GM18526 (cell line): Measurements from ENCODE around the gene AP5Z1.

ENCODE experiments used
- POLR2A ChIP-seq: IDR thresholded peaks from 3 replicates; pipeline ENCODE4 v1.6.1; 2011; ENCODE audit not compliant: insufficient read length; ENCODE audit errors: extremely low read depth

Gene AP5Z1

DNA sequence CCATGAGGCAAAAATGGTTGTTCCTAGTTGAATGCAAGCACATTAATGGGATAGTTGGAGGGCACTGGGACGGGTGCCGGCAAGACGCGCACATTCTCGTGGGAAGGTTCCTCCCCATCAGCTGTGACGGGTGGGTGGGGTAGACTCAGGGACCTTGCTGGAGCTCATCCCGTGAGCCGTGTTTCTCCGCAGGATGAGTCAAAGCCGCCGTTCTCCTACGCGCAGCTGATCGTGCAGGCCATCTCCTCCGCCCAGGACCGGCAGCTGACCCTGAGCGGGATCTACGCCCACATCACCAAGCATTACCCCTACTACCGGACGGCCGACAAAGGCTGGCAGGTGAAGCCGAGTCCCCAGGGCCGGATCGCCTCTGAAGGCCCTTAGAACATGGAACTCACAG, 20.4 kb upstream of the AP5Z1 start:
- no peak for TF ChIP-seq POLR2A

DNA sequence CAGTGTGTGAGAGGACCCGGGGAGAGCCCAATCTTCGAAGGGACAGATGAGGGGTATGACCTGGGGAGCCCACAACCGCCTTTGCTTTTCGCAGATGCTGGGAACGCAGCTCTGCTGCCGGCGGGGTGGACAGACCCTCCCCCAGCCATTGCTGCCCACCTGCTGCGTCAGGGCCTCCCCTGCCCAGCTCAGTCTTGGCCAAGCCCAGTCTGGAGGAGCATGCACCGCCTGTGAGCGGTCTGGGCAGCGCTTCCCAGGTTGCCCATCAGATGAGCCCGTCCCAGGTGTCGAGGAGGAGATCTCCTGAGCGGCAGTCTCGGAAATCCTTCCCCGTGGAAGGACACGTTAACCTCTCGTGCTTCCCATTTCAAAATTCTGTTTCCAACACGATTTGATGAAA, 17.3 kb upstream of the AP5Z1 start:
- TF ChIP-seq POLR2A, result no peak

DNA sequence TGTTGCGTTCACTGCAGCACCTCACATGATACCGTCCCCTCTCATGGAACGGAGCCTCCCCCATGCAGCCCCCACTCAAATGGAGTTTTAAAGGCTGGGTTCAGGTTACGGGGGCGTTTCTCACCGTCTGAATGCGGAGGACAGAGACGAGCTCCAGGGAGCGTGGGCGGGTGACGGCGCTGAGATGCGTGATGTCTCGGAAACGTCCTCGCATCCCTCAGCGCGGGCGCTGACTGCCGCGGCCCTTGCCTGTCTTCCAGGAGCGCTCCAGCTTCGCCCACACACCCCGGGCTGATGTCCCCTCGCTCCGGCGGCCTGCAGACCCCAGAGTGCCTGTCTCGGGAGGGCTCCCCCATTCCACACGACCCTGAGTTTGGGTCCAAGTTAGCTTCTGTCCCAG, 16.6 kb upstream of the AP5Z1 start:
- TF ChIP-seq POLR2A, result no peak

DNA sequence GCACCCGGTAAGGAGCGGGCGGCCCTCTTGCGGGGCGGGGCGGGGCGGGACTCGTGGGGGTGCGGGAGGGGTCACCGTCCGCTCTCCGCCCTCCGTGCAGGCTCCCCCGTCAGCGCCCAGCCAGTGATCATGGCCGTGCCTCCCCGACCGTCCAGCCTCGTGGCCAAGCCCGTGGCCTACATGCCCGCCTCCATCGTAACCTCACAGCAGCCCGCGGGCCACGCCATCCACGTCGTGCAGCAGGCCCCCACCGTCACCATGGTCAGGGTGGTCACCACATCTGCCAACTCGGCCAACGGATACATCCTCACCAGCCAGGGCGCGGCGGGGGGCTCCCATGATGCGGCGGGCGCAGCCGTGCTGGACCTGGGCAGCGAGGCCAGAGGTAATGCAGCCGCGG, 16.2 kb upstream of the AP5Z1 start:
- TF ChIP-seq POLR2A, result no peak

DNA sequence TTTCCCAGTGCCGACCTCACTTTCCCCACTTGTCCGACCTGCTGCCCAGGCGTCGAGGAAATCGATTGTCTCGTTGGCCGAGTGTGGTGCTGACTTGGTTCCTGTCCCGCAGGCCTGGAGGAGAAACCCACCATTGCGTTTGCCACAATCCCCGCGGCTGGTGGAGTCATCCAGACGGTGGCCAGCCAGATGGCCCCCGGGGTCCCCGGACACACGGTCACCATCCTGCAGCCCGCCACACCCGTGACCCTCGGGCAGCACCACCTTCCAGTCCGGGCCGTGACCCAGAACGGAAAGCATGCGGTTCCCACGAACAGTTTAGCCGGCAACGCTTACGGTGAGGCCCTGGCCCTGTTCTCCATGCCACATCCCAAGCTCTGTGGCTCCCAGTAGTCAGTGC, 14.5 kb upstream of the AP5Z1 start:
- no peak for TF ChIP-seq POLR2A

DNA sequence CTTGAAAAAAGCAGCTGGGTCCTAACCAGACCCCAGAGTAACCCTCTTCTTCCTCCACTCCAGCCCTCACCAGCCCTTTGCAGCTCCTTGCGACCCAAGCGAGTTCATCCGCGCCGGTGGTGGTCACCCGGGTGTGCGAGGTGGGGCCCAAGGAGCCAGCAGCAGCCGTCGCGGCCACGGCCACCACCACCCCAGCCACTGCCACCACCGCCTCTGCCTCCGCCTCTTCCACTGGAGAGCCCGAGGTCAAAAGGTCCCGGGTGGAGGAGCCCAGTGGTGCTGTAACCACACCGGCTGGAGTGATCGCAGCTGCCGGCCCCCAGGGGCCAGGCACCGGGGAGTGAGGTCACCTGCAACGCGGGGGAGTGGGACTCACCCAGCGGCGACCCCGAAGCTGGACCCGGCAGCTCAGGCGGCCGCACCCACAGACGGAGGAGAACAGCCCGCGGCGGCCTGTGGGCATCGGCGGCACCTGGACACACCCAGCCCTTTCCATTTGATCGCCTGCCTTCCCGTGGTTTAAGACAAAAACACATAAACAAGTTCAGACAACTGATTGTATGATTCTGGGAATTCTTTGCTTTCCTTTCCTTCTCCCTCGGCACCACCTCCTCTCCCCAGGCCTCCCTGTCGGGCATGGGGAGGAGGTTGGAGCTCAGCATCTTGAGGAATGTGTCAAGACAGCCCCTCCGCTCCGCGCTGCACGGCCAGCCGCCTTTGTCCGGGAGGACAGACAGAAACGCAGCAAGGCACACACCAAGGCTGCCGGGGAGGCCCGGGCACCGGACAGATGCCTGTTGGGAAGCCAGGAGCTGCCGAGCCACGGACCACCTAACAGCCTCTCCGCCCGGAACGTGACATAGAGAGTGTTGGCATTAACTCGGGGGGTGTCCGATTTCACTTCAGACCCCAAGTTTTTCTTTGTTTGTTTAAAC, 13.0 kb upstream of the AP5Z1 start:
- TF ChIP-seq POLR2A, result no peak

DNA sequence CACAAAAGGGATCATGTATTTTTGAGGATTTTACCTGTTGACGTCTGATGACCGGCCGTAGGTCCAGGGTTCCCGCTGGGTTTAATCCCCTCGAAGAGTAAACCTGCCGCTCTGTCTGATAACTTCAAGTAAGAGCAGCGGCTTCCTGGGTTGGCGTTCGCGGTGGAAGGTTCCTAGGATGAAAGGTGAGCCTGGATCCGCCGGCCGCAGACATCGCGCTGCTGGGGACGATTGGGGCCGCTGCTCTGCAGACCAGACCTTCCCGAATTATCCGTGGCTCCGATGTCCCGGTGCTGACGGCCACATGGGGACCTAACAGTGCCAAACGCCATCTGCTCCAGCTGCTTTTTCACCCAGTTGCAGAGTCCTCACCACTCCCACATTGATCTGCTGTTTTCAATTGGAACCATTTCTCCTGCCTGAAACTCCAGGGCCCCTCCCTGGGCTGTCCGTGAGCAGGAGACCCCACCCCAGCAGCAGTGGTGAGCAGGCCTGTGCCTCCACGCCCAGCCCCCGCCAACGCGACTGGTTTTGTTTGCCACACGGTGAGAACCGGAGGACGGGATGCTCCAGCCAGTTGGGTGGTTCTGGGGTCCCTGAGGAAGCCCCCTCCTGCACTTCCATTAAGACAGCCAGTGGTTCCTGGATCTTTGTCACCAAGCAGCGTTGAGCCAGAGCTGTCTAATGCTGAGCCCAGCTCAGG, 12.2 kb upstream of the AP5Z1 start:
- TF ChIP-seq POLR2A, result no peak

DNA sequence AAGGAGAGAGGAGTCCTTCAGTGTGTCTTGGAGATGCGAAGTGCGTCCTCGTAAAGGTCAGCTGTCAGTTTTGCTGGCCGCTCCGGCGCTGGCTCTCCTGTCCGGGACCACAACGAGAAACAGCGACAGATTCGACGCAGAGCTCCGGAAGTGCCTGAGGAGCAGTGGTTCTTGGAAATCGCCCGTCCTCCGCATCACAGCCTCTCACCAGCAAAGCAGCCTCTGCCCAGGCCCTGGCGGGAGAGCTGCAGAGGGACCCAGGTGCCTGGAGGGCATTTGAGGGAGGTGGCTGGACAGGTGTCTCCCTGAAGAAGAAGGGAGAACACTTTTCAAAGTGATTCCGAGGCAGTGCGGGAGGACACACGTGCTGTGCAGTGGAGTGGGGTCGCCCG, 11.6 kb upstream of the AP5Z1 start:
- TF ChIP-seq POLR2A, result no peak

DNA sequence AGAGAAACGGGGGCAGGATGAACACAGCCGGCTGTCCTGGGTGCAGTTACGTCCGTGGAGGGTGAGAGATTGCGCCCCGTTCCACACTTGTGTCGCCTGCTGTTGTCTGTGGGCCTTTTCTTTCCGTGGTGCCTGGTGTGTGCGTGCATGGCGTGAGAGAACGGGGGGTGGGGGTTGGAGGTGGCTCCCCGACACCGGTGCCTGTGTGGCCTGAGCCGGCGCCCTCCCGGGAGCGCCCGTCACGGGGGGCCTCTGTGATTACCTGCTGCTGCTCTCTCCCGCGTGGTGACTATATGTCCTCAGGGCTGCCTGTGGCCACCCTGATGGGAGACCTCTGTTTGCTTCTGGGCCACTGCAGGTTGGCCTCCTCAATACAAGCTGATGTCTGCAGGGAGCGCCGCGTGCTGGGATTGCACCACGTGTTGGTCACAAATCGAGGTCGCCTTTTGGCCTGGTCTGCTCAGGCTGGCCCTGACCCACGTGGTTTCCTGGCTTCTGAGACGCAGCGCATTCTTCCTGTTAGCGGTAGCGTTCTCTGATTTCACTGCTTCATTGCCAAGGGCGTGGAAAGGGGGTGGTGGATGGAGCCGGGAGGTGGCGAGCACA, 10.9 kb upstream of the AP5Z1 start:
- no peak for TF ChIP-seq POLR2A

DNA sequence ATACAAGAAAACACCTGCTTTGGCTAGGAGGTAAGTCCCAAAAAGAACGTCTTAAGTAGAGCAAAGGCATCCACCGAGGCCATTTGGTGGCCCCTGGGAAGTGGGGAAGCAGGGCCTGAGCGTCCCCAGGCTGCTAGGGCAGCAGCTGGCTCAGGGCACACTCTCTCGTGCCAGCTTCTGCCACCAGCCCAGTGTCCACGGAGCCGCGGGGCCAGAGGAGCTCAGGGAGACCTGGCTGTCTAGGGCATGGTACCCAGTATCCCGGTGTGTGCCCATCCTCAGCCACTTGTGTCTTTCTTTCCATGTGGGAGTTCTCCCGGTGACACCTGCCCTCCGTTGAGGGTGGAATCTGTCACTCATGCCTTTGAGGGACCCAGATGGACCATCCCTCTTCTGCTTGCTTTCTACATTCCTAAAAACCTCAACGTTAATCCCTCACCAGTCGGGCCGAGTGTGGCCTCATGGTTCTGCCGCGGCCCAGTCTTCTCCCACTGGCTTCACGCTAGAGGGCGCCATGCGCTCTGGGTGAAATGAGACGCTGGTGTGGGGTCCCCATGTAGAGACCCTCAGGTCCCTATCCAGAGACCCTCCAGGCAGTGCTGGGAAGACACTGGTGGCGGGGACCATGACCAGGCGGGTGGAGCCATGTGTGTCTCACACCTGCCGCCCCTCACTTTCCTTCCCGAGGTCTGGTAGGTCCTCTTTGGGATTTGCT, 9.5 kb upstream of the AP5Z1 start:
- no peak for TF ChIP-seq POLR2A

DNA sequence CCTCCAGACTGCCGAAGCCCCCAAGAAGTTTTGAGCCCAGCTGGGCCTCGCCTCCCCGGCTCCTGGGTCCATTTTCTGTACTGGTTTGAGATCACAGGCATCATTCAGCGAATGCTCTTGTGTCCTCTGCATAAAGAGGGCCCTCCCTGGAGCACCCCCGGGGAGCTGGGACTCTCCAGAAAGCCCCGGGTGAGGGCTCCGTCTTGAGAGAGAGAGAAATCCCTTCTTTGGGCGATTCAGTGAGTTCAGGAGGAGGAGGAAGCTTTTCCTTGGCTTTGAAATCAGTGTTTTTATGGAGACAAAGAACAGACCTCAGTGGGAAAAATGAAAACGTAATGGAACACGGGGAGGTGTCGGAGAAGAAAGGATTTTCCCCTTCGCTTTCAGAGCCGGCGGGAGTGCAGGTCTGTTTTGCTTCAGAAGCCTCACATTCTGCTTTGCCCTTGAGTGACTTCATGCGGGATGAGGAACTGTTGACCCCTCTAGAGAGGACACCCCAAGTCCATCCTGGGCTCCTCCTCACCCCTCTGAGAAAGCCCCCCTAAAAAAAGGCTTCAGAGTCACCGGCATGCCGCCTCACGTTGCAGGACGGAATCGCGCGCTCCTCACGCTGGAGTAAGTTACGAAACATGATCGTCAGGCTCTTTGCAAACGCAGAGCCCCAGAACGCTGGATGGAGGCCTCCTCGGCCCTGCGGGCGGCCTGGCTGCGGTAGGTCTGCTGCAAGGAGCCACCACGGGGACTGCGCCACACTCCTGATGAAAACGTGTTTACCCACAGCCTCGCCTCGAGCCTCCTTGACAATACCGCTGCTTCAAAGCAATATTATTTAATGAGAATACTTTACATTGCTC, 8.5 kb upstream of the AP5Z1 start:
- TF ChIP-seq POLR2A, result no peak

DNA sequence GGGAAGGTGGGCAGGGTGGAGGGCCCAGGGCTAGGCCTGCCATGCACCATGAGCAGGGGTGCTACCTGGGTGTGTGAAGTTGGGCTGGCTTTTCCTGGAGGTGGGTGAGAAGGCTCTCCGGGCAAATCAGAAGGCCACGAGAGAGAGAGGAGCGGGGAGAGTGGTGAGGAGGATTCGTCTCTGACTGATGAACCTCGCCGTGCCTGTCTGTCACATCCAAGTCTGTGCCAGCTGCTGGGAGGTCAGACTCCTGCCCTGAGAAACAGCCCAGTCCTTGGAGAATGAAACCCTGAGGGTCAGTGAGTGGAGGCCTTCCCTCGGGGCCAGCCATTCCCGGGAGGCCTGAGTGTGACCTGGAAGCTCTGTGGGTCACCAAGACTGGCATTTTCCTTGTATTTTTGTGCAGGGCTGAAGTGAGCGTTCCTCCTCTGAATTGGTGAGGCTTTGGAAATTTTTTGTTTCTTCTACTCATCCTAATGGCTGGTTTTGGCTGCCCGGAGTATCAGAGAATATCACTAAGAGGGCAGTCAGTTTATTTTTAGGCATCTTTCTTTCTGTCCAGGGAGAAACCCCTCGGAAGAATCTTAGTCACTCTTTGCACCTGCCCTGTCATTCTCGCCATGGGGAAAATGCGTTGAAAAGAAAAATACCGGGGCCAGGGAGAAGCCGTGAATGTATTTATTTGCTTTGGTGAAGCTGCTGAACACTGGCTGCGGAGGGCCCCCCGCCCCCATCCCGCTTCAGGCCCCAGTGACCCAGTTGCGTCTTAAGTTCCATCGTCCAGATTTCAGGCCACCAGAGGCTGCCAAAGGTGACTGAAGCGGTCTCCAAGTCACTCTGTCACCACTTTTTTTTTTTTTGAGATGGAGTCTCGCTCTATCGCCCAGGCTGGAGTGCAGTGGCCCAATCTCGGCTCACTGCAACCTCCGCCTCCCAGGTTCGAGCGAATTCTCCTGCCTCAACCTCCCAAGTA, 6.5 kb upstream of the AP5Z1 start:
- TF ChIP-seq POLR2A, result no peak

DNA sequence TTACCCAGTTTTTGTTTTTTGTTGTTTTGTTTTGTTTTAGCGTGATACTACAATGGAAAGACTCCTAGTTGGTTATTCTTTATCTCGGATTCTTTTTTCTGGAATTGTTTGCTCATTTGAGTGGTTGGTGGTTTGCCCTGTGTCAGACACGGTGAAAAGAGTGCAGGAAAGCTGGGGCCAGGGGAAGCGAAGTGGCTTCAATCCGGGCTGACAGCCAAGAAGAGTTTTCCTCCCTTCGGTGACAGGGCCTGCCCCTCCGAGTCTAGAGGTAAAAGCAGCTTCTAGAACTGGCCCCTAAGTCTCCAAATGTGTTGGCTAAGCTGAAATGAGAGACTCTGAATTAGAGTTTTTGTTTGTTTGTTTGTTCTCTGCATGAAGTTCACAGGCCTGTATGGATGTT, 5.7 kb upstream of the AP5Z1 start:
- TF ChIP-seq POLR2A, result no peak

DNA sequence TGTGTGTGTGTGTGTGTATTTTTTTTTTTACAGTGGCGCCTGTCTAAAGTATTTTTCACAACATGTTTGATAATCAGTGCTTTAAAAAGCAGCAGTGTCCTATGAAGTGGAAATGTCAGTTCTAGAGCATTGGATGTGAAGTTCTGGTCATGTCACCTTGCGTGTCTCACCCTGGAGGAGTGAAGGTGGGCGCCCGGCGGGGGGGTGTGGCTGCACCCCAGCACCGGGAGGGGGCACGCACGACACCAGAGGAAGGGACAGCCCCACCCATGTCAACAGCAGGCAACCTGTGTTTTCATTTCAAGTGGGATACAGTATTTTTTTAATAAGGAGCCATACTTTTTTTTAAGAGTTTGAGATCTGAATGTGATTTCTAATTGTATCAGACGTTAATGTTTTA, 4.5 kb upstream of the AP5Z1 start:
- no peak for TF ChIP-seq POLR2A

DNA sequence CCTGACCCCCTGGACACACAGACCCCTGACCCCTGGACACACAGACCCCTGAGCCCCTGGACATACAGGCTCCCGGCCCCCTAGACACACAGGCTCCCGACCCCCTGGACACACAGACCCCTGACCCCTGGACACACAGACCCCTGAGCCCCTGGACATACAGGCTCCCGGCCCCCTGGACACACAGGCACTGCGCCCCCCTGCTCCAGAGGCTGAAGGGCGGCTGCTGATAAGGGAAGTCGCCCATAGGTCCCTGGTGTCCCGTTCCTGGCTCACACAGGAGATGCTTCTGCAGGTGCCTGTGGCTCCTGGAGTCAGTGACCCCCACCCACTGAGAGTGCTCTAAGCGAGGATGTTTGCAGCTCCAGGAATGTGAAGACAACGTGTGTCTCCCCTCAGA, 3.7 kb upstream of the AP5Z1 start:
- no peak for TF ChIP-seq POLR2A
